ENCODE results near the gene ACTMAP.

- TF ChIP-seq POLR2A (IDR thresholded peaks at IDR 0.05) (no peak), EP300 (IDR thresholded peaks at IDR 0.05) (no peak)
Measured at GRCh38 chr19:40775632-40776022, 25.4 kb upstream of the ACTMAP start.

Data from ovary (tissue), 1 donor.